Measurements from ENCODE around the gene RBM17.
A peak's percentile ranks its signal among the peaks of the same experiment; 100 is the strongest.

The RBM17 gene

GRCh38 chr10:6128591-6129251, 39.9 kb downstream of the RBM17 start:
- Mint-ChIP-seq H3K27ac (peak overlapping the region; percentile 9 to 61 (median 46)), H3K4me1 (peaks cover 44% of the 10 kb centered on the region), H3K36me3 (ENCODE audit: low read depth) (no peaks in the 10 kb centered on the region), H3K27me3 (ENCODE audit: low read depth) (peaks cover 5% of the 10 kb centered on the region), H3K9me3 (no peaks in the 10 kb centered on the region), H3K4me3 (peak overlapping the region in 1 of 3 experiments; percentile 17)
- TF ChIP-seq CTCF (IDR thresholded peaks at IDR 0.05; ENCODE audit: unreplicated experiment in 3 of 3) = no peak

GRCh38 chr10:6130848-6131470, 42.1 kb downstream of the RBM17 start:
- Mint-ChIP-seq H3K9me3 (no peaks in the 10 kb centered on the region), H3K36me3 (ENCODE audit: low read depth) (no peaks in the 10 kb centered on the region), H3K4me1 (peaks cover 36% of the 10 kb centered on the region), H3K27ac (no peak overlapping the region), H3K4me3 (no peak overlapping the region), H3K27me3 (ENCODE audit: low read depth) (peaks cover 13% of the 10 kb centered on the region)
- TF ChIP-seq CTCF (IDR thresholded peaks at IDR 0.05; ENCODE audit: unreplicated experiment in 3 of 3) = no peak

- no peak for TF ChIP-seq CTCF (IDR thresholded peaks at IDR 0.05; ENCODE audit: unreplicated experiment in 3 of 3)
- peak overlapping the region in 1 of 3 experiments; percentile 49 for H3K27ac Mint-ChIP-seq
Observed at GRCh38 chr10:6133331-6134098, 44.7 kb downstream of the RBM17 start.

GRCh38 chr10:6134099-6134823, 45.4 kb downstream of the RBM17 start:
- TF ChIP-seq CTCF (IDR thresholded peaks at IDR 0.05; ENCODE audit: unreplicated experiment in 3 of 3) = no peak
- Mint-ChIP-seq H3K4me1 (peaks cover 19% of the 10 kb centered on the region), H3K27ac (no peak overlapping the region), H3K36me3 (ENCODE audit: low read depth) (no peaks in the 10 kb centered on the region), H3K9me3 (no peaks in the 10 kb centered on the region), H3K27me3 (ENCODE audit: low read depth) (peaks cover 44% of the 10 kb centered on the region), H3K4me3 (no peak overlapping the region)

More at GRCh38 chr10:6133331-6134098, 44.7 kb downstream of the RBM17 start:
- no peaks in the 10 kb centered on the region for H3K36me3 Mint-ChIP-seq (ENCODE audit: low read depth)
- no peak overlapping the region for H3K4me3 Mint-ChIP-seq
- peaks cover 27% of the 10 kb centered on the region for H3K4me1 Mint-ChIP-seq
- peaks cover 36% of the 10 kb centered on the region for H3K27me3 Mint-ChIP-seq (ENCODE audit: low read depth)
- no peaks in the 10 kb centered on the region for H3K9me3 Mint-ChIP-seq

- no peak for TF ChIP-seq CTCF (IDR thresholded peaks at IDR 0.05; ENCODE audit: unreplicated experiment in 3 of 3)
- no peak overlapping the region for H3K4me3 Mint-ChIP-seq
- H3K9me3 Mint-ChIP-seq = no peaks in the 10 kb centered on the region
- no peak overlapping the region for H3K27ac Mint-ChIP-seq
- H3K4me1 Mint-ChIP-seq = peaks cover 13% of the 10 kb centered on the region
- peaks cover 50% of the 10 kb centered on the region for H3K27me3 Mint-ChIP-seq (ENCODE audit: low read depth)
- H3K36me3 Mint-ChIP-seq (ENCODE audit: low read depth) = no peaks in the 10 kb centered on the region
Observed at GRCh38 chr10:6135039-6135438, 46.2 kb downstream of the RBM17 start.
